Measurements from ENCODE around the gene FBXL5.

FBXL5 gene

GRCh38 chr4:15677507-15677988 is 22.4 kb upstream of the FBXL5 start:
- in situ Hi-C loops (cut with MboI; ENCODE audit: low sequenced_read_pairs): no loop called here

GRCh38 chr4:15676899-15677298 is 21.7 kb upstream of the FBXL5 start:
- in situ Hi-C loops (cut with MboI; ENCODE audit: low sequenced_read_pairs): no loop called here

GRCh38 chr4:15676039-15676438 is 20.9 kb upstream of the FBXL5 start:
- in situ Hi-C loops (cut with MboI; ENCODE audit: low sequenced_read_pairs): no loop called here

GRCh38 chr4:15675356-15675755 is 20.2 kb upstream of the FBXL5 start:
- in situ Hi-C loops (cut with MboI; ENCODE audit: low sequenced_read_pairs): no loop called here

GRCh38 chr4:15674926-15675325 is 19.8 kb upstream of the FBXL5 start:
- in situ Hi-C loops (cut with MboI; ENCODE audit: low sequenced_read_pairs): no loop called here

- in situ Hi-C loops (cut with MboI; ENCODE audit: low sequenced_read_pairs): no loop called here
These were observed 18.9 kb upstream of the FBXL5 start for GRCh38 chr4:15674046-15674445.

GRCh38 chr4:15673337-15673736 is 18.2 kb upstream of the FBXL5 start:
- in situ Hi-C loops (cut with MboI; ENCODE audit: low sequenced_read_pairs): no loop called here

GRCh38 chr4:15672101-15672500 is 16.9 kb upstream of the FBXL5 start:
- in situ Hi-C loops (cut with MboI; ENCODE audit: low sequenced_read_pairs): no loop called here

- in situ Hi-C loops (cut with MboI; ENCODE audit: low sequenced_read_pairs): no loop called here
These were observed 15.4 kb upstream of the FBXL5 start for GRCh38 chr4:15670576-15670975.

- in situ Hi-C loops (cut with MboI; ENCODE audit: low sequenced_read_pairs): no loop called here
These were observed 13.6 kb upstream of the FBXL5 start for GRCh38 chr4:15668566-15669435.

- in situ Hi-C loops (cut with MboI; ENCODE audit: low sequenced_read_pairs): no loop called here
These were observed 11.8 kb upstream of the FBXL5 start for GRCh38 chr4:15667006-15667405.

GRCh38 chr4:15665753-15666365 is 10.7 kb upstream of the FBXL5 start:
- in situ Hi-C loops (cut with MboI; ENCODE audit: low sequenced_read_pairs): no loop called here

- in situ Hi-C loops (cut with MboI; ENCODE audit: low sequenced_read_pairs): no loop called here
These were observed 4.8 kb upstream of the FBXL5 start for GRCh38 chr4:15659768-15660570.

GRCh38 chr4:15658781-15659180 is 3.6 kb upstream of the FBXL5 start:
- in situ Hi-C loops (cut with MboI; ENCODE audit: low sequenced_read_pairs): no loop called here

- in situ Hi-C loops (cut with MboI; ENCODE audit: low sequenced_read_pairs): no loop called here
These were observed 3.1 kb upstream of the FBXL5 start for GRCh38 chr4:15658136-15658770.

- in situ Hi-C loops (cut with MboI; ENCODE audit: low sequenced_read_pairs): no loop called here
These were observed 2.2 kb upstream of the FBXL5 start for GRCh38 chr4:15657366-15657765.

GRCh38 chr4:15656038-15656470 is 897 bp upstream of the FBXL5 start:
- in situ Hi-C loops (cut with MboI; ENCODE audit: low sequenced_read_pairs): no loop called here

GRCh38 chr4:15654593-15655222 is 449 bp downstream of the FBXL5 start:
- in situ Hi-C loops (cut with MboI; ENCODE audit: low sequenced_read_pairs): no loop called here

GRCh38 chr4:15653864-15654592 is 1.1 kb downstream of the FBXL5 start:
- in situ Hi-C loops (cut with MboI; ENCODE audit: low sequenced_read_pairs): no loop called here

GRCh38 chr4:15653420-15653819 is 1.7 kb downstream of the FBXL5 start:
- in situ Hi-C loops (cut with MboI; ENCODE audit: low sequenced_read_pairs): no loop called here

Measured in hTERT RPE-1 (cell line).